Activated CD4-positive, alpha-beta memory T cell treated with anti-CD3 and anti-CD28 coated beads, Interleukin-2, amount 10 ng/mL, durations not matched to agents 7 days and 5 days (primary cell): ENCODE measurements around the gene CTNNA1. TPM values are rescaled to one million over a fixed set of nuclear protein-coding genes. Genes with fewer than 3 reads are reported as not detected.

Experiments used
- CTCF ChIA-PET: fragments of 350-600 bp; sonication (Branson Sonifier 250); formaldehyde crosslinking; loops from one replicate; lab custom pipeline; 2021; ENCODE audit warnings: antibody characterized with exemption, inconsistent platforms; lab: Charles Lee
- POLR2A ChIA-PET: fragments of 350-600 bp; sonication (Branson Sonifier 250); formaldehyde crosslinking; loops from one replicate; lab custom pipeline; 2021; ENCODE audit warnings: antibody characterized with exemption; lab: Charles Lee
- DNase-seq: peaks from one replicate; pipeline ENCODE4 v3.0.0-alpha.2; 2020
- H3K27ac Mint-ChIP-seq: one replicate; pipeline ENCODE4 v1.8.0; 2021; ENCODE audit warnings: mild to moderate bottlenecking, mixed read lengths
- H3K27me3 Mint-ChIP-seq: one replicate; pipeline ENCODE4 v1.8.0; 2021; ENCODE audit warnings: mixed read lengths
- H3K36me3 Mint-ChIP-seq: one replicate; pipeline ENCODE4 v1.8.0; 2021; ENCODE audit warnings: low read depth, mixed read lengths
- H3K4me1 Mint-ChIP-seq: one replicate; pipeline ENCODE4 v1.8.0; 2021; ENCODE audit warnings: mixed read lengths
- H3K4me3 Mint-ChIP-seq: one replicate; pipeline ENCODE4 v1.8.0; 2021; ENCODE audit warnings: mild to moderate bottlenecking, mixed read lengths
- H3K9me3 Mint-ChIP-seq: one replicate; pipeline ENCODE4 v1.8.0; 2021; ENCODE audit warnings: mixed read lengths
- total RNA-seq, 2 experiments: library from RNA; stranded (reverse); gene quantifications; one replicate each; pipeline ENCODE4 v1.2.3, GENCODE V29; 2021

The CTNNA1 gene
- total RNA-seq, 2 experiments from 2014 or later: 79.8 to 90.5 TPM

GRCh38 chr5:138951091-138951985, 198.1 kb downstream of the CTNNA1 start:
- Mint-ChIP-seq H3K27me3 (no peaks in the 10 kb centered on the region), H3K36me3 (no peaks in the 10 kb centered on the region), H3K27ac (no peak overlapping the region), H3K4me3 (no peak overlapping the region), H3K9me3 (no peaks in the 10 kb centered on the region), H3K4me1 (peaks cover 20% of the 10 kb centered on the region)
- CTCF ChIA-PET: interaction anchor here (0.6 kb wide), 1 partner anchor 372 kb away, joined by 3 read pairs; no protein-coding TSS in a partner anchor
- no peak for DNase-seq
- POLR2A ChIA-PET: no interaction called here

DNA sequence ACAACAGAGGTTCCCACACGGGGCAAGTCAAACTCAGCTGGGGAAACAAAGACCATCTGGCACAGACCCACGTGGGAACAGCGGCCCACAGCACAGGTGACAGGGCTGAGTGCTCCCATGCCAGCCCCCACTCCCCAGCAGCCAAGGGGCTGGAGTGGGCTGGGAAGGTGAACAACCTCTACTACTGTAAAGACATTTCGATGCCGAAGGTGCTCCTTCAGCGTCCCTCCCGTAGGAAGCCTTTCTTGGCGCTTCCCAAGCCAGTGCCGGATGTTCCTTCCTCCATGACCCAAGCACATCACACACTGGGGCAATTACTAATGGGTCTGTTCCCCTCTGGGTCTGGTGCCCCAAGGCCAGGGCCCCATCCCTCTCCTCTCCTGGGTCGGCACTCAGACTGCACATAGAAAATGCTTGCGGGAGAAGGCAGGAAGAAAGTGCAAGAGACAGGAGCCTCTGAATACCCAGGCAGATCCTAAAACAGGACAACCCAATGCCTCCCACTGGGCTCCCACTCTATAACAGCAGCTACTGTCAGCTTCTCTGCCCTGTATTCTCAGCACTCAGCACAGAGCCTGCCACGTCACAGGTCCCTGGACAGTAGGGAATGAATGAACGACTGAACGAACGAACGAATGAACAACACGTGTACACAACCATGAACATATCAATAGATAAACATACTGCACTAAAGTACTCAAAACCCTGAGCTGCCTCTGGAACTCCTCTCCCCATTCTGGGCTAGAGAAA, 198.9 kb downstream of the CTNNA1 start:
- no peaks in the 10 kb centered on the region for H3K27me3 Mint-ChIP-seq
- no peaks in the 10 kb centered on the region for H3K36me3 Mint-ChIP-seq
- ChIA-PET CTCF (interaction anchor here (1.2 kb wide), 1 partner anchor 373 kb away, joined by 4 read pairs; no protein-coding TSS in a partner anchor), POLR2A (no interaction called here)
- no peaks in the 10 kb centered on the region for H3K9me3 Mint-ChIP-seq
- DNase-seq: no peak
- H3K4me1 Mint-ChIP-seq: peaks cover 20% of the 10 kb centered on the region
- H3K27ac Mint-ChIP-seq: no peak overlapping the region
- no peak overlapping the region for H3K4me3 Mint-ChIP-seq

DNA sequence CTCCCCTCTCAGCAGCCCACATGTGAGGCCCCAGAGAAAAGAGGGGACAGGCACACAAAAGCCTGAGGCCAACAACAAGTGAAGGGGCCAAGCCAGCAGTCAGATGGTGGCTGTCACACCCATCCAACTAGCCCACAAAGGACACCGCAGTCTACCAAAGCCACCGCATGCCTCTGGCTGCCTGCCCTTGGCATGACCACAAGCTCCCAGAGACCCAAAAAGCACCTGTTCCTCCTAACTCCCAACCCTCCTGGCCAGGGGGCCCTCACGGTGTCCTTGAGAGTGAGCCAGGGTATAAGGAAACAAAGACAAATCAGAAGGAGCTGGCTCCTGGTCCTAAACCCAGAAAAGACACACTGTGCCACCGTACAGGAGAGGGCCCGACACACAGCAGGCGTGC, 199.7 kb downstream of the CTNNA1 start:
- POLR2A ChIA-PET: interaction anchor here (0.8 kb wide), 1 partner anchor 21 kb away, joined by 4 read pairs; no protein-coding TSS in a partner anchor
- H3K27ac Mint-ChIP-seq: no peak overlapping the region

GRCh38 chr5:138953387-138954256, 200.4 kb downstream of the CTNNA1 start:
- Mint-ChIP-seq H3K27me3 (no peaks in the 10 kb centered on the region), H3K4me3 (no peak overlapping the region), H3K27ac (no peak overlapping the region), H3K4me1 (peaks cover 20% of the 10 kb centered on the region), H3K36me3 (no peaks in the 10 kb centered on the region), H3K9me3 (no peaks in the 10 kb centered on the region)
- DNase-seq: peak; percentile 32
- ChIA-PET POLR2A (interaction anchor here (0.8 to 0.9 kb wide), 2 partner anchors 13 to 20 kb away, joined by 3 to 4 read pairs; no protein-coding TSS in a partner anchor), CTCF (interaction anchor here (1.2 kb wide), 1 partner anchor 374 kb away, joined by 4 read pairs; no protein-coding TSS in a partner anchor)

More for the DNA sequence above, 199.7 kb downstream of the CTNNA1 start:
- no peaks in the 10 kb centered on the region for H3K36me3 Mint-ChIP-seq
- CTCF ChIA-PET: interaction anchor here (1.2 kb wide), 1 partner anchor 374 kb away, joined by 4 read pairs; no protein-coding TSS in a partner anchor
- H3K4me1 Mint-ChIP-seq: peaks cover 20% of the 10 kb centered on the region
- H3K27me3 Mint-ChIP-seq: no peaks in the 10 kb centered on the region
- H3K4me3 Mint-ChIP-seq: no peak overlapping the region
- H3K9me3 Mint-ChIP-seq: no peaks in the 10 kb centered on the region
- no peak for DNase-seq

GRCh38 chr5:138954257-138955012, 201.2 kb downstream of the CTNNA1 start:
- H3K9me3 Mint-ChIP-seq: no peaks in the 10 kb centered on the region
- peaks cover 20% of the 10 kb centered on the region for H3K4me1 Mint-ChIP-seq
- DNase-seq: no peak
- no peak overlapping the region for H3K4me3 Mint-ChIP-seq
- no peak overlapping the region for H3K27ac Mint-ChIP-seq
- ChIA-PET CTCF (no interaction called here), POLR2A (interaction anchor here (0.6 to 0.9 kb wide), 2 partner anchors 14 to 85 kb away, joined by 3 read pairs; no protein-coding TSS in a partner anchor)
- no peaks in the 10 kb centered on the region for H3K27me3 Mint-ChIP-seq
- no peaks in the 10 kb centered on the region for H3K36me3 Mint-ChIP-seq

- CTCF ChIA-PET: no interaction called here
- Mint-ChIP-seq H3K27ac (no peak overlapping the region), H3K4me1 (peaks cover 20% of the 10 kb centered on the region), H3K27me3 (no peaks in the 10 kb centered on the region), H3K36me3 (no peaks in the 10 kb centered on the region), H3K9me3 (no peaks in the 10 kb centered on the region), H3K4me3 (no peak overlapping the region)
- no peak for DNase-seq
- POLR2A ChIA-PET: interaction anchor here (0.6 kb wide), 1 partner anchor 86 kb away, joined by 3 read pairs; no protein-coding TSS in a partner anchor
Observed at GRCh38 chr5:138955013-138955660, 201.9 kb downstream of the CTNNA1 start.

DNA sequence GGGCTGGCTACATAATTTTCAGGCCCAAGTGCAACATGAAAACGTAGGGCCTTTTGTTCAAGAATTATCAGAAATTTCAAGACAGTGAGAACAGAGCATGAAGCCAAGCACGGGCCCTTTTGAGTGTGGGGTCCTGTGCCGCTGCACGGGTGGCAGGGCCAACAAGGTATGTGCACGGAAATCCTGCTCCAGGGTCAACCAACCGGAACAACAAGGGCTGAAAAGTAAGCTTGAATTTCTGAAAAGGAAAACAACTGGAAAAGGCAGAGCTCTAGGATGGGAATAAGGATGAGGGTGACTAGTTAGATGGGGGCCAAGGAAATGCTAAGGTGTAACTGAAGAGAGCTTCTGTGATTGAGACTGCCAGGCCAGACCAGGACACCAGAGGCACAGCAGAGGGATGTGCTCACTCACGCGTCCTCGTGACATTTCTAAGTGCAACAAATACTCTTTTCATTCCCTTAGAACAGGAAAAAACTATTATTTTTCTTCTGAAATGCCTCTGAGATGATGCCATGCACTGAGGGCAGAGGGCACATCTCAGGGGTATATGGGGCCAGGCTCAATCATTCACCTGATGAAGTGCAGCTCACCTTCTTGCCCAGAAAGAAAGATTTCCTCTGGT, 202.6 kb downstream of the CTNNA1 start:
- no peak for DNase-seq
- H3K36me3 Mint-ChIP-seq: no peaks in the 10 kb centered on the region
- no peaks in the 10 kb centered on the region for H3K27me3 Mint-ChIP-seq
- H3K4me3 Mint-ChIP-seq: no peak overlapping the region
- H3K9me3 Mint-ChIP-seq: no peaks in the 10 kb centered on the region
- ChIA-PET CTCF (no interaction called here), POLR2A (no interaction called here)
- H3K27ac Mint-ChIP-seq: no peak overlapping the region
- peaks cover 20% of the 10 kb centered on the region for H3K4me1 Mint-ChIP-seq

GRCh38 chr5:138956801-138957200, 203.6 kb downstream of the CTNNA1 start:
- no peaks in the 10 kb centered on the region for H3K27me3 Mint-ChIP-seq

DNA sequence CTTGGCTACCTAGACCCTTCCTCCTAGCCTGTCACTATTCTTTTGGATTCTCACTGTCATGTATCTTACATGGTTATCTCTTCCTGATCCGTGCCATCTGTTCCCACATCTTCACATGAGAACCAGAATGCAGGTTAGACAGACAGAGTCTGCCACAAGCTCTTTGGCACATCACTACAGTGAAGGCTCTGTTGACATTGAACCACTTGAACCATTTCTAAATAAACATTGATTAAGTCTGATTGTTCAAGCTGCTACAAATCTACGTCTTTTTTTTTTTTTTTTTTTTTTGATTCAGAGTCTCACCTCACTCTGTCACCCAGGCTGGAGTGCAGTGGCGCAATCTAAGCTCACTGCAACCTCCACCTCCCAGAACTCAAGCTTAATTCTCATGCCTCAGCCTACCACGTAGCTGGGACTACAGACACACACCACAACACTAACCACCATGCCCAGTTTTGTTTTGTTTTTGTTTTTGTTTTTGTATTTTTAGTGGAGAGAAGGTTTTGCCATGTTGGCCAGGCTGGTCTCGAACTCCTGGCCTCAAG, 207.0 kb downstream of the CTNNA1 start:
- H3K4me1 Mint-ChIP-seq: no peaks in the 10 kb centered on the region
- H3K27me3 Mint-ChIP-seq: no peaks in the 10 kb centered on the region
- POLR2A ChIA-PET: interaction anchor here (0.6 kb wide), 1 partner anchor 378 kb away, joined by 3 read pairs; no protein-coding TSS in a partner anchor
- DNase-seq: no peak
- CTCF ChIA-PET: interaction anchor here (0.7 kb wide), 1 partner anchor 72 kb away, joined by 4 read pairs; no protein-coding TSS in a partner anchor
- H3K36me3 Mint-ChIP-seq: no peaks in the 10 kb centered on the region
- H3K27ac Mint-ChIP-seq: no peak overlapping the region
- no peak overlapping the region for H3K4me3 Mint-ChIP-seq
- no peaks in the 10 kb centered on the region for H3K9me3 Mint-ChIP-seq

More at GRCh38 chr5:138956801-138957200, 203.6 kb downstream of the CTNNA1 start:
- DNase-seq: no peak
- ChIA-PET CTCF (no interaction called here), POLR2A (no interaction called here)
- Mint-ChIP-seq H3K27ac (no peak overlapping the region), H3K9me3 (no peaks in the 10 kb centered on the region), H3K36me3 (no peaks in the 10 kb centered on the region), H3K4me3 (no peak overlapping the region), H3K4me1 (peaks cover 20% of the 10 kb centered on the region)

- POLR2A ChIA-PET: no interaction called here
- CTCF ChIA-PET: no interaction called here
- Mint-ChIP-seq H3K4me1 (no peaks in the 10 kb centered on the region), H3K36me3 (no peaks in the 10 kb centered on the region), H3K4me3 (no peak overlapping the region), H3K27me3 (no peaks in the 10 kb centered on the region), H3K9me3 (no peaks in the 10 kb centered on the region), H3K27ac (no peak overlapping the region)
- no peak for DNase-seq
Observed at GRCh38 chr5:138961221-138961620, 208.0 kb downstream of the CTNNA1 start.

- CTCF ChIA-PET: no interaction called here
- Mint-ChIP-seq H3K27ac (no peak overlapping the region), H3K4me3 (no peak overlapping the region)
Observed at GRCh38 chr5:138961729-138962128, 208.5 kb downstream of the CTNNA1 start.

More at GRCh38 chr5:138961729-138962128, 208.5 kb downstream of the CTNNA1 start:
- Mint-ChIP-seq H3K27me3 (no peaks in the 10 kb centered on the region), H3K4me1 (no peaks in the 10 kb centered on the region), H3K36me3 (no peaks in the 10 kb centered on the region), H3K9me3 (no peaks in the 10 kb centered on the region)
- DNase-seq: no peak
- POLR2A ChIA-PET: no interaction called here
